Measurements from ENCODE around the gene RSPH6A.
"Not testable (repeated sequence)": the region's sequence is repeated elsewhere in the genome, so short reads cannot be mapped to it uniquely, and the experiment has no call there.

Gene RSPH6A

DNA sequence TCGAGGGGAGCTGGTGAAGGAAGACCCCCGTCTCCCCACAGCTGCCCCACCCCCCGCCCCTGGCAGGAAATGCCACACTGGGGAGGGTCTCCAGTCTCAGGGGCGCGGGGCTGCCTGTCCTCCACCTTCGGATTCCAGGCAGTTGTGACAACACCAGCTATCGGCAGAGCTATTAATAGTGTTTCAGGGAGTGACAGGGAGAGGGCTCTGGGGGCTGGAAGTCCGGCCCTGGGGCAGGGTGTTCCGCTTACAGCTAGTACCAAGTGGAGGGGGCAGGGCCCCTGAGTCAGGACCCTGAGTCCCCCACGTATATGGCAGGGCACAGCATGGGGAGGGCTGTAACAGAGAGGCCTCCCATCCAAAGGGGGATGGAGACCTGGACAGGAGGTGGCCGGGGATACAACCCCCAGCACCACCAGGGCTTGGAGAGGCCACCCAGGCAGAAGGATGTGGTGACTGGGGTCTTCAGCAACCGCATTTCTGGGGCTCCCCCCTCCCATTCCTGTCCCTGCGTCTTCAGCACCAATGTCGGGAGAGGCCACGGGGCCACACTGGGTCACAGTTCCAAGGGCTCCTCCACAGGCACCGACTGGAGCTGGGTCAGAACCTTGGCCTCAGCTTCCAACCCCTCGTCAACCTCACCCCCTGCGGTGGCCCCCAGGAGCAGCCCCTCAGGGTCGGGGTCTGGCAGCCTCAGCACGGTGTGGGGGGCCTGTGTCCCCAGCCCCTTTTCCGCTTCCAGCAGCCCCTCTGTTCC, 50.0 kb downstream of the RSPH6A start:
- DNase-seq (ENCODE audit: low spot score): no peak

DNA sequence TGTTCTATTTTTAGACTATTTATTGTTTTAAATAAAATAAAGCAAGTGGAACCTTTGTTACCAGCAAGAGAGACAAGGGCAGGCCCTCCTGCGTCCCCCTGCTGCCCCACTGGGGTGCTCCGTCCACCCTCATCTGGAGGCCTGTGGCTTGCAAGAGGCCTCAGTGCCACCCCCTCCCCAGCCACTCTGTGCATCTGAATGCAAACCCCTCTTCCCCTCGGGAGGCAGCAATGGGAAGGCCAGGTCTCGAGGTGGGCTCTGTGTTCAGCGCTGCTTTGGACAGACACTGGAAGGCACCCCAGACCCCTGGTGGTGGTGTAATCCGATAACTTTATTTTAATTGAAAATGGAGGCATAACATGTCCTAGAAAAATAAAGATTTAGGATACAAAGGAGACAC, 50.6 kb downstream of the RSPH6A start:
- DNase-seq (ENCODE audit: low spot score): no peak

DNA sequence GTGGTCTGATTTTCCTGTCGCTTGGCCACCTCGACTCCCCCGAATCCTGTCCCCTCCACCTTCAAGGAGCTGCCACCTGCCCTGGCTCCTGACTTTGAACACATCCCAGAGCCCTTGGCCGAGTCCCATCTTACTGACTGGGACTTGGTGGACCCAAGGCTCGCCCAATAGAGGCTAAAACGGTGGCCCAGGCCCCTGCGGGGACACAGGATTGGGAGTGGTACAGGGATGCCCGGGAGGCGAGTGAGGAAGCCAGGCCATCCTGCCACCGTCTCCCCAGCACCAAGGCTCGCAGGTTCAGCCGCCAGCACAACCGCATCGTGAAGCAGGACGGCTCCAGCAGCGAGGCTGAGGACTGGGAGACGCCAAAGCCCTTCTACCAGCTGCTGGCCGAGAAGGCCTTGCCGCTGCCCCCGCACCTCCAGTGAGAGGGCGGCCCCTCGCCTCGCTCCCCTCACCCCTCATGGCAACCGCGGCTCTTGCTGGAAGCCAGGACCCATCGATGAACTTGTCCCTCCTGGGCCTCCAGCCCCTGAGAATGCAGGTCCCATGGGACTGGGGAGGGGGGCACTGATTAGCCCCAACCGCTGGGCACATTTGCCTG, 51.3 kb downstream of the RSPH6A start:
- DNase-seq (ENCODE audit: low spot score): no peak

DNA sequence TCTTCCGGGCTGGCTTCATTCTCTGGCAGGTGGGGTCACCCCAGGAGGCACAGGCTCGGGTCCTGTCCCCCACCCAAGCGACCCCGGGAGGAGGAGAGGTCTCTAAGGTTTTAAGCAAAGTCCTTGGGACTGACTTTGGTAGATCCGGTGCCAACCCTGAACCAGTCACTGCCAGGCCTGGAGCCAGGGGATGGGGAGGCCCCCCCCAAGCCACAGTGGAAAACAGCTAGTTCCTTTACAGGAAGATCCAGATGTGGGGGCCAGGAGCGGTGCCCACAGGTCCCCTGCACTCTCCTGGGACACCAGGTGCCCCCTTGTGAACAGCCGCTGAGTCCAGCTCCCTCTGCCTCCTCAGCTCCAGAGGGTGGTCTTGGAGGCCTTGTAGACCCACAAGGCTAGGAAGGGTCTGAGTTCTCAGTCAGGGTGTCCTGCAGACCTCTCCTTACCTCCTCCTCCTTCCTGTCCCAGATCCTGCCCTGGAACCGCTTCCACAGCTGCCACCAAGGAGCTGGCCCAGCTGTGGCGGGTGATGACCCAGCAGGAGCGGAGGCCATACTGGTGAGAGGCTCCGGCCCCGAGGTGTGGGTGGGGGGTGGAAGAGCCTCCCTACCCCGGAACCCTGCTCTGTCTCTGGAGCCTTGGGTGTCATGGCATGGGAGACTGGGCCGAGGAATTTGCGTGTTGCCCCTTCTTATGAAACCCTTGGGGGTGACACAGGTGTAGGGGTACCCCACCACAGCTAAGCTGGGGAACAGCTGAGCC, 52.1 kb downstream of the RSPH6A start:
- DNase-seq (ENCODE audit: low spot score): no peak

DNA sequence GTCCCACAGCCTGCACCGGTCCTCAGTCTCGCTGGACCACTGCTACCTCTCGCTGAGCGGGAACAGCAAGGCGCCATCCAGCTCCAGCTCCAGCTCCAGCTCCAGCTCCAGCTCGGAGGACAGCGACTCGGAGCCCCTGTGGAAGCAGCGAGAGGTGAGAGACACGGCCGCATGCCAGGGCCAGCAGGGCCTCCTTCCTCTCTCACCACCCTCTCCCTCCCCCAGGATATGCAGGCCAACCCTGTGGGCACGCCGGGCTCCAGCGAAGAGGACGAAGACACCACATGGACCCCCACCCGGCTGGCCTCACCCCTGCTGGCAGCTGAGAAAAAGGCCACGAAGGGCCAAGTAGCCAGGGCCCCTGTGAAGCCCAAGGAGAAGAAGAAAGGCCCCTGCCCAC, 53.4 kb downstream of the RSPH6A start:
- no peak for DNase-seq (ENCODE audit: low spot score)

DNA sequence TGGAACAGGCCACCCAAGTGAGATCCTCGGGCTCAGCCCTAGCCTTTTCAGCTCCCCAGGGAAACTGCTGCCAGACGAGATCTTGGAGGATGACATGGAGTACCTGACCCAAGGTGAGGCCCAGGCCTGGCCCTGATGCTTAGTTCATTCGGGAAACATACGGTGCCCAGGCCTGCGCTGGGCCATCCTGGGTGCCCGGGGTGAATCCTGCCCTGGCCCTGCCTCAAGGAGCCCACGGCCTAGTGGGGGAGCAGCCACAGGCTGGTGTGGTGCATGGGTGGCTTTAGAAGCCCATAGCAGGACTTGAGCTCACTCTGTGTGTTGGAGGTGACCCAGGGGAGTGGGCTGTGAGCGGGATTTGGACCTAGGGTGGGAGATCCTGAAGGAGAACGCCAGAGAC, 56.2 kb downstream of the RSPH6A start:
- no peak for DNase-seq (ENCODE audit: low spot score)

DNA sequence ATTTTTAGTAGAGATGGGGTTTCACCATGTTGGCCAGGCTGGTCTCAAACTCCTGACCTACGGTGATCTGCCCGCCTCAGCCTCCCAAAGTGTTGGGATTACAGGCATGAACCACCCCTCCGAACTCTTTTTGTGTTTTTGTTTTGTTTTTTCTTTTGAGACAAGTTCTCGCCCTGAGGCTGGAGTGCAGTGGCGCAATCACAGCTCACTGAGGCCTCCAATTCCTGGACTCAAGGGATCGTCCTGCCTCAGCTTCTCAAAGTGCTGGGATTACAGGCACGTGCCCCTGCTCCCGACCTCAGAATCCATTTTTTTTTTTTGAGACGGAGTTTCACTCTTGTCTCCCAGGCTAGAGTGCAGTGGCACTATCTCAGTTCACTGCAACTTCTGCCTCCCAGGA, 57.4 kb downstream of the RSPH6A start:
- DNase-seq (ENCODE audit: low spot score): no peak

DNA sequence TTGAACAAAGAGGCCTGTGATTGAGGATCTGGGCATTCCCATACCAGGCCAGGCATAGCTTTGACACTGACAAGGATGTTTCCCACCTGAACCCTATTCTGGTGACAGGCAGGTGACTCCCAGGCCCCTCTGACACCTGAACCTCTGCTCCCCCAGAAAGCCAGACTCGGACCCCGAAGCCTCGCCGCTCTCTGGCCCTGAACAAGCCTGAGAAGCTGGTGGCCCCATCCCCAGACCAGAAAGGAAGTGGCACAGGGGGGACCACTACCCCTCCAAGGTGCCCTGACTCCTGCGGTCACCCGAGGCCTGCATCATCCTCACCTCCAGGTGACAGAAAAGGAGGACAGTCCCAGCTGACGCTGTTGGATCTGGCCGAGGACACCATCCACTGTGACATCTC, 60.8 kb downstream of the RSPH6A start:
- no peak for DNase-seq (ENCODE audit: low spot score)

DNA sequence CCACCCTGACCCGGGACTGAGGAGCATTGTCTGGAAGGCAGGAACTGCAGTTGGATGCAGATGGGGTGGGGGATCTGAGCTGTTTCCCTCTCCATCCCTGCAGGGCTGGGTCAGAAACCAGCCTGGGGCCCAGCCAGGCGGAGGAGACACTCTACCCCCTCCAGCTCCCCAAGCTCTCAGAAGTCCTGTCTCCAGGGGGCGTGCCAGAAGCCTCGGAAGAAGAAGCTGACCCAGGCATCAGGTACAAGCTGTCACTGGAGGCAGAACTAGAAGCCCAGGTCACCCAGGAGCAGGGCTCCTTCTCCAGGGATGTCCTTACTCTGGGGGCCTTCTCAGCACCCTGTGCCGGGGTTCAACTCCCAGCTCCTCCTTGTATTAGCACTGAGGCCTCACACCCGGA, 61.6 kb downstream of the RSPH6A start:
- peak; percentile 41 for DNase-seq (ENCODE audit: low spot score)

DNA sequence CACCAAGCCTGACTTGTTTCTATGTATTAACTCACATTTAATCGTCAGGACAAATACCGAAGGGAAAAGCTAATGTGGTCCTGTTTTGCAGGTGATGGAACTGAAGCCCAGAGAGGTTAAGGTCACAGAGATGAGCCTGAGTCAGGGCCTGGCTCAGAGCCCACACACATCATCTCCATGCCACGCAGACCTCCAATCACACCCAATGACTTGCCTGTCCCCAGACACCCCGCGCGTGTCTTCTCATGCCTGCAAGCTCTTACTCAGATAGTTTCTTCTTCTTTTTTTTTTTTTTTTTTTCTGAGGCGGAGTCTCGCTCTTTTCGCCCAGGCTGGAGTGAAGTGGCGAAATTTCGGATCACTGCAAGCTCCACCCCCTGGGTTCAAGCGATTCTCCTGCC, 62.5 kb downstream of the RSPH6A start:
- no peak for DNase-seq (ENCODE audit: low spot score)

DNA sequence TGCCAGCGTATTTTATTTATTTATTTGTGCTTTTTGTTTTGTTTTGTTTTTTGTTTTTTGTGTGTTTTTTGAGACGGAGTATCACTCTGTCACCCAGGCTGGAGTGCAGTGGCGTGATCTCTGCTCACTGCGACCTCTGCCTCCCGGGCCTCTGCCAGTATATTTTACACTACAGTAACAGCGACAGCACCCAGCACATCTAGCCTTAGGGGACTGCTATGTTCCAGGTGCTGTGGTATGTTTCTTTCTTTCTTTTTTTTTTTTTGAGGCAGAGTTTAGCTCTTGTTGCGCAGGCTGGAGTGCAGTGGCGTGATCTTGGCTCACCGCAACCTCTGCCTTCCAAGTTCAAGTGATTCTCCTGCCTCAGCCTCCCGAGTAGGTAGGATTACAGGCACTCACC, 63.6 kb downstream of the RSPH6A start:
- not testable (repeated sequence) for DNase-seq (ENCODE audit: low spot score)

DNA sequence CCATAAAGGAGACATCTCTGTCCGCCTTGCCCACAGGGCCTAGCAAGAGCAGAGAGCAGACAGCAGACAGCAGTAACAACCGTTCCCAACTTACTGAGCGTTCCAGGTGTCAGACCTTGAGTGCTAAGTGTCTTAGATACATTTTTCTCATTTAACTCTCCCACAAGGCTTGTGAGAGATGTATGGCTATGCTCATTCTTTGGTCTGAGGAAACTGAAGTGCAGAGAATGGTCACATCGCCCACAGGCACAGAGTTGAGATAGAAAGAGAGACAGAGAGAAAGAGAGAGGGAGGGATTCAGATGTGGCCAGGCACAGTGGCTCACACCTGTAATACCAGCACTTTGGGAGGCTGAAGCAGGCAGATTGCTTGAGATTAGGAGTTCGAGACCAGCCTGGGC, 67.6 kb downstream of the RSPH6A start:
- DNase-seq (ENCODE audit: low spot score): no peak

DNA sequence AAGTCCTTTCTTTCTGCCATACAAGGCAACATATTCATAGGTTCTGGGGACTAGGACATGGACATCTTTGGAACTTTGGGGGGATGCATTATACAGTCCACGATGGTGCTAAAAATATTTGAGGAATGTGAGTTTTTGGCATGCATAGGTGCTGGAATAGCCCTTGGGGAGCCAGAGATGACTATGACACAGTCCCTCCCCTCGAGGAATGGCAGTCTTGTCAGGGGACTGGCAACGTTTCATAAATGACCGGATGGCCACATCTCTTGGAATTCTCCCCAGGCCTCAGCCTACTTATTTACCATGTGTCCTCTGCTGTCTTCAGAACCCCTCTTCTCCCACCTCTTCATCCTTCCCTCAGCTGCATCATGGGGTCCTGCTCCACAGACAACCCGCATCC, 68.2 kb downstream of the RSPH6A start:
- DNase-seq (ENCODE audit: low spot score): no peak
